Testis (tissue), 3 donors: Measurements from ENCODE around the gene ASTL. TPM values are rescaled to one million over a fixed set of nuclear protein-coding genes. Genes with fewer than 3 reads are reported as not detected.
"Not testable (repeated sequence)": the region's sequence is repeated elsewhere in the genome, so short reads cannot be mapped to it uniquely, and the experiment has no call there.

Experiments used
- DNase-seq: peaks from one replicate; pipeline ENCODE4 v3.0.0-alpha.2; 2019
- H3K27ac ChIP-seq, 2 donors: fragments of 200-600 bp; sonication (generic); one replicate each; pipeline ENCODE4 v1.5.1; 2019
- H3K27me3 ChIP-seq: fragments of 200-600 bp; sonication (generic); one replicate; pipeline ENCODE4 v1.5.1; 2019
- H3K36me3 ChIP-seq: fragments of 200-600 bp; sonication (generic); one replicate; pipeline ENCODE4 v1.5.1; 2017; ENCODE audit warnings: low read depth; ENCODE audit errors: missing control alignments
- H3K4me1 ChIP-seq: fragments of 200-600 bp; sonication (generic); one replicate; pipeline ENCODE4 v1.5.1; 2019
- H3K4me3 ChIP-seq, 2 donors: fragments of 200-600 bp; sonication (generic); one replicate each; pipeline ENCODE4 v1.5.1; 2017 to 2019
- H3K9me3 ChIP-seq: fragments of 200-600 bp; sonication (generic); one replicate; pipeline ENCODE4 v1.5.1; 2017
- CTCF ChIP-seq, 3 experiments: fragments of 450-650 bp in 2 of 3; fragments of 200-600 bp in 1 of 3; sonication (generic) in 1 of 3; IDR thresholded peaks; one replicate each; pipeline ENCODE4 v1.5.1; 2016 to 2019; ENCODE audit warnings: antibody characterized with exemption in 3 of 3, mild to moderate bottlenecking in 2 of 3, moderate library complexity in 1 of 3
- POLR2A ChIP-seq: fragments of 450-650 bp; IDR thresholded peaks from one replicate; pipeline ENCODE4 v1.6.1; 2017; ENCODE audit warnings: antibody characterized with exemption, mild to moderate bottlenecking, moderate library complexity
- WGBS, 2 donors: methylation state at CpG; one replicate each; pipeline ENCODE4 v1.1.5; 2018; 5-methylcytosine and 5-hydroxymethylcytosine counted together
- intact Hi-C: fragments of 100-400 bp; cut with DNase I; formaldehyde crosslinking; loops from one replicate; pipeline ENCODE4 v1.15.1; 2023; ENCODE audit warnings: low total_unique reads
- polyA plus RNA-seq: library from polyadenylated mRNA; stranded (reverse); fragments of 350-450 nt; fragmentation: Illumina TruSeq; extraction: RNeasy Lipid Tissue Mini Kit (QIAGEN cat#74804); gene quantifications from one replicate; pipeline ENCODE4 v1.2.3, GENCODE V29; 2014; ENCODE audit warnings: low read depth, low replicate concordance; ENCODE audit not compliant: insufficient read depth
- total RNA-seq, 2 donors: library from RNA; depleted of rRNA; stranded (reverse); fragments of >200 nt; gene quantifications; one replicate each; pipeline ENCODE4 v1.2.3, GENCODE V29; 2016

Gene ASTL
- total and polyA plus RNA-seq, 3 donors from 2014 or later = 0.58 to 1.6 (median 0.87) TPM

- Histone ChIP-seq H3K27ac (no peak overlapping the region), H3K4me3 (peak overlapping the region in 1 of 2 donors; percentile 65), H3K27me3 (no peaks in the 10 kb centered on the region), H3K9me3 (no peaks in the 10 kb centered on the region), H3K4me1 (peaks cover 32% of the 10 kb centered on the region), H3K36me3 (no peaks in the 10 kb centered on the region)
- intact Hi-C loops = no loop called here
- TF ChIP-seq CTCF (IDR thresholded peaks at IDR 0.05) = no peak
- no peak for TF ChIP-seq POLR2A
- no peak for DNase-seq
- 63 to 80% methylated on average over 11 to 23 of the region's 23 CpGs for WGBS, 2 donors
These were observed 5.7 kb upstream of the ASTL start for GRCh38 chr2:96143848-96144480.

- 72 to 76% methylated on average over 5 to 10 of the region's 10 CpGs for WGBS, 2 donors
- no peak overlapping the region for H3K27ac ChIP-seq
- H3K36me3 ChIP-seq = no peaks in the 10 kb centered on the region
- TF ChIP-seq POLR2A = no peak
- TF ChIP-seq CTCF (IDR thresholded peaks at IDR 0.05) = no peak
- DNase-seq = no peak
- no peak overlapping the region for H3K4me3 ChIP-seq
- intact Hi-C loops = no loop called here
- no peaks in the 10 kb centered on the region for H3K27me3 ChIP-seq
- H3K9me3 ChIP-seq = no peaks in the 10 kb centered on the region
- peaks cover 27% of the 10 kb centered on the region for H3K4me1 ChIP-seq
These were observed 5.0 kb upstream of the ASTL start for GRCh38 chr2:96143231-96143847.

- Histone ChIP-seq H3K27ac (no peak overlapping the region), H3K36me3 (no peaks in the 10 kb centered on the region), H3K4me3 (no peak overlapping the region), H3K4me1 (peaks cover 25% of the 10 kb centered on the region), H3K27me3 (no peaks in the 10 kb centered on the region), H3K9me3 (no peaks in the 10 kb centered on the region)
- intact Hi-C loops = no loop called here
- WGBS, 2 donors = 68 to 75% methylated on average over 8 to 26 of the region's 26 CpGs
- TF ChIP-seq POLR2A = no peak
- no peak for TF ChIP-seq CTCF (IDR thresholded peaks at IDR 0.05)
- DNase-seq = no peak
These were observed 4.2 kb upstream of the ASTL start for GRCh38 chr2:96142217-96143113.

- H3K9me3 ChIP-seq, DNase-seq, intact Hi-C loops, H3K36me3 ChIP-seq, H3K4me3 ChIP-seq, H3K27me3 ChIP-seq, H3K27ac ChIP-seq: not testable (repeated sequence)
- WGBS, 2 donors = 93 to 96% methylated on average over 5 of the region's 5 CpGs
- H3K4me1 ChIP-seq = peaks cover 17% of the 10 kb centered on the region
These were observed 3.3 kb upstream of the ASTL start for GRCh38 chr2:96141624-96141967.

GRCh38 chr2:96140941-96141623, 2.8 kb upstream of the ASTL start:
- no peak for TF ChIP-seq POLR2A
- intact Hi-C loops = no loop called here
- WGBS, 2 donors = 92 to 93% methylated on average over 4 to 13 of the region's 13 CpGs
- Histone ChIP-seq H3K27ac (no peak overlapping the region), H3K4me3 (no peak overlapping the region), H3K36me3 (no peaks in the 10 kb centered on the region), H3K27me3 (no peaks in the 10 kb centered on the region), H3K9me3 (no peaks in the 10 kb centered on the region), H3K4me1 (peaks cover 11% of the 10 kb centered on the region)
- DNase-seq = no peak
